Measurements from ENCODE around the gene PRND. TPM values are rescaled to one million over a fixed set of nuclear protein-coding genes. Genes with fewer than 3 reads are reported as not detected.

Gene PRND
- polyA plus RNA-seq, 3 donors, result not detected

- intact Hi-C loops (cut with micrococcal nuclease), result no loop called here
- H3K27me3 Mint-ChIP-seq (ENCODE audit: low read depth in 3 of 3), result no peaks in the 10 kb centered on the region
- no peak overlapping the region for H3K4me3 Mint-ChIP-seq
- Histone ChIP-seq H4K20me1 (ENCODE audit: insufficient read depth, low read length) (no peaks in the 10 kb centered on the region), H3K9ac (ENCODE audit: insufficient read depth, low read length, poor library complexity, severe bottlenecking) (no peak overlapping the region), H3K27me3 (ENCODE audit: control insufficient read depth in 2 of 2, insufficient read depth in 2 of 2, low read length in 2 of 2) (no peaks in the 10 kb centered on the region), H3K4me3 (replicated peaks in 1 of 3; ENCODE audit: low read depth in 2 of 3, low read length in 3 of 3) (no peak overlapping the region), H2AFZ (ENCODE audit: insufficient read depth, low read depth, low read length, poor library complexity, severe bottlenecking) (no peak overlapping the region), H3K27ac (ENCODE audit: low read depth in 1 of 2, low read length in 2 of 2) (peak overlapping the region; percentile 37 to 68), H3K79me2 (ENCODE audit: insufficient read depth, low read length) (no peaks in the 10 kb centered on the region), H3K36me3 (replicated peaks in 1 of 2; ENCODE audit: control insufficient read depth in 1 of 2, insufficient read depth in 2 of 2, low read length in 2 of 2) (peaks cover 0 to 8% of the 10 kb centered on the region in 2 donors), H3K9me3 (replicated peaks in 1 of 2; ENCODE audit: control insufficient read depth in 1 of 2, insufficient read depth in 1 of 2, low read length in 2 of 2) (peaks cover 13 to 22% of the 10 kb centered on the region in 2 donors), H3K4me1 (ENCODE audit: control insufficient read depth in 1 of 2, insufficient read depth in 2 of 2, low read length in 2 of 2) (peaks cover 23 to 25% of the 10 kb centered on the region in 2 donors), H3K4me2 (replicated peaks; ENCODE audit: extremely low read depth, low read length, poor library complexity, severe bottlenecking) (peak overlapping the region; percentile 32)
- WGBS (ENCODE audit: insufficient coverage), result 86% methylated on average over 1 of the region's 5 CpGs
- H3K36me3 Mint-ChIP-seq, result peaks cover 0 to 12% of the 10 kb centered on the region in 2 donors
- TF ChIP-seq CTCF (IDR thresholded peaks at IDR 0.05), result no peak
- no peak for DNase-seq
- peaks cover 14 to 27% (median 23%) of the 10 kb centered on the region in 7 donors for H3K9me3 Mint-ChIP-seq
- peak overlapping the region in 4 of 7 donors; percentile 59 to 83 (median 64) for H3K27ac Mint-ChIP-seq
- peaks cover 31% of the 10 kb centered on the region for H3K4me1 Mint-ChIP-seq
Observed at GRCh38 chr20:4773736-4774135, 52.0 kb downstream of the PRND start.

- peaks cover 13 to 22% of the 10 kb centered on the region in 2 donors for H3K9me3 ChIP-seq (replicated peaks in 1 of 2; ENCODE audit: control insufficient read depth in 1 of 2, insufficient read depth in 1 of 2, low read length in 2 of 2)
- peaks cover 0 to 8% of the 10 kb centered on the region in 2 donors for H3K36me3 ChIP-seq (replicated peaks in 1 of 2; ENCODE audit: control insufficient read depth in 1 of 2, insufficient read depth in 2 of 2, low read length in 2 of 2)
- H3K27ac ChIP-seq (ENCODE audit: low read depth in 1 of 2, low read length in 2 of 2), result peak overlapping the region; percentile 37 to 68
- H3K4me3 ChIP-seq (replicated peaks in 1 of 3; ENCODE audit: low read depth in 2 of 3, low read length in 3 of 3), result no peak overlapping the region
- H3K4me3 Mint-ChIP-seq, result no peak overlapping the region
- H3K4me2 ChIP-seq (replicated peaks; ENCODE audit: extremely low read depth, low read length, poor library complexity, severe bottlenecking), result peak overlapping the region; percentile 32
- H3K9me3 Mint-ChIP-seq, result peaks cover 14 to 27% (median 23%) of the 10 kb centered on the region in 7 donors
- H2AFZ ChIP-seq (ENCODE audit: insufficient read depth, low read depth, low read length, poor library complexity, severe bottlenecking), result no peak overlapping the region
- WGBS (ENCODE audit: insufficient coverage), result no CpG with 5 or more reads among the region's 4 CpGs
- H3K36me3 Mint-ChIP-seq, result peaks cover 0 to 12% of the 10 kb centered on the region in 2 donors
- no peaks in the 10 kb centered on the region for H3K27me3 Mint-ChIP-seq (ENCODE audit: low read depth in 3 of 3)
- no peaks in the 10 kb centered on the region for H3K79me2 ChIP-seq (ENCODE audit: insufficient read depth, low read length)
- peaks cover 23 to 25% of the 10 kb centered on the region in 2 donors for H3K4me1 ChIP-seq (ENCODE audit: control insufficient read depth in 1 of 2, insufficient read depth in 2 of 2, low read length in 2 of 2)
- no peak for TF ChIP-seq CTCF (IDR thresholded peaks at IDR 0.05)
- DNase-seq, result peak; percentile 78 to 90 (median 83)
- H4K20me1 ChIP-seq (ENCODE audit: insufficient read depth, low read length), result peaks cover 4% of the 10 kb centered on the region
- peak overlapping the region; percentile 45 to 83 (median 67) for H3K27ac Mint-ChIP-seq
- H3K9ac ChIP-seq (ENCODE audit: insufficient read depth, low read length, poor library complexity, severe bottlenecking), result no peak overlapping the region
- no peaks in the 10 kb centered on the region for H3K27me3 ChIP-seq (ENCODE audit: control insufficient read depth in 2 of 2, insufficient read depth in 2 of 2, low read length in 2 of 2)
- peaks cover 31% of the 10 kb centered on the region for H3K4me1 Mint-ChIP-seq
- intact Hi-C loops (cut with micrococcal nuclease), result no loop called here
Observed at GRCh38 chr20:4774207-4774606, 52.5 kb downstream of the PRND start.

Measured in CD14-positive monocyte (primary cell).